OCI-LY7 (cell line): ENCODE data around the gene DEPP1. TPM values are rescaled to one million over a fixed set of nuclear protein-coding genes. Genes with fewer than 3 reads are reported as not detected.

Experiments used
- BruUV-seq: library from RNA; stranded (reverse); fragments of 400-500 nt; replicated peaks from 2 replicates; lab custom pipeline; 2021; lab: Mats Ljungman, UMichigan
- CTCF ChIA-PET: fragments of 300-600 bp; sonication (Branson Sonifier 250); formaldehyde crosslinking; loops from one replicate; lab custom pipeline; 2022; ENCODE audit warnings: antibody characterized with exemption; ENCODE audit not compliant: unreplicated experiment; lab: Charles Lee
- POLR2A ChIA-PET: fragments of 300-600 bp; sonication (Branson Sonifier 250); formaldehyde crosslinking; loops from one replicate; lab custom pipeline; 2022; ENCODE audit warnings: antibody characterized with exemption; lab: Charles Lee
- DNase-seq: peaks from one replicate; pipeline ENCODE4 v3.0.0-alpha.2; 2015; ENCODE audit warnings: low spot score
- H2AFZ ChIP-seq: fragments of 200-600 bp; sonication (generic), shearing (Covaris generic); 2 replicates; pipeline ENCODE4 v1.6.1; 2014; ENCODE audit warnings: mild to moderate bottlenecking, antibody characterized with exemption, low read length, moderate library complexity
- H3K27ac ChIP-seq: fragments of 200-600 bp; sonication (generic); 2 replicates; pipeline ENCODE4 v1.5.1; 2014; ENCODE audit warnings: mixed run types, low read depth, mild to moderate bottlenecking, moderate library complexity, low read length, inconsistent platforms; ENCODE audit not compliant: poor library complexity, severe bottlenecking
- H3K36me3 ChIP-seq: fragments of 200-600 bp; sonication (generic); 2 replicates; pipeline ENCODE4 v1.6.1; 2014; ENCODE audit warnings: mild to moderate bottlenecking, antibody characterized with exemption, low read length, moderate library complexity, mixed read lengths; ENCODE audit not compliant: insufficient read depth
- H3K4me1 ChIP-seq: fragments of 200-600 bp; sonication (generic); 2 replicates; pipeline ENCODE4 v1.5.1; 2014; ENCODE audit warnings: mild to moderate bottlenecking, low read length; ENCODE audit not compliant: insufficient read depth, poor library complexity, severe bottlenecking
- H3K4me2 ChIP-seq: fragments of 200-600 bp; sonication (generic); 2 replicates; pipeline ENCODE4 v1.6.1; 2014; ENCODE audit warnings: mild to moderate bottlenecking, low read length
- H3K4me3 ChIP-seq: fragments of 200-600 bp; sonication (generic); 2 replicates; pipeline ENCODE4 v1.5.1; 2014; ENCODE audit warnings: mild to moderate bottlenecking, low read depth, low read length; ENCODE audit not compliant: poor library complexity, severe bottlenecking
- H3K79me2 ChIP-seq: fragments of 200-600 bp; sonication (generic); 2 replicates; pipeline ENCODE4 v1.6.1; 2016; ENCODE audit warnings: low read depth, mild to moderate bottlenecking, low read length, moderate library complexity, mixed read lengths; ENCODE audit not compliant: insufficient read depth
- H3K9me2 ChIP-seq: fragments of 200-600 bp; sonication (generic); 2 replicates; pipeline ENCODE4 v1.6.1; 2016; ENCODE audit warnings: mild to moderate bottlenecking, low read length, mixed read lengths; ENCODE audit not compliant: insufficient read depth
- H3K9me3 ChIP-seq: fragments of 200-600 bp; sonication (generic); 2 replicates; pipeline ENCODE4 v1.6.1; 2014; ENCODE audit warnings: mild to moderate bottlenecking, mixed run types, low read length, mixed read lengths
- H4K20me1 ChIP-seq: fragments of 200-600 bp; sonication (generic); 2 replicates; pipeline ENCODE4 v1.6.1; 2014; ENCODE audit warnings: mild to moderate bottlenecking, antibody characterized with exemption, low read length, moderate library complexity, mixed read lengths; ENCODE audit not compliant: insufficient read depth
- EZH2phosphoT487 ChIP-seq: fragments of 200-600 bp; sonication (generic); IDR thresholded peaks from 2 replicates; pipeline ENCODE4 v1.6.1; 2018; ENCODE audit warnings: low read depth, borderline replicate concordance, mild to moderate bottlenecking, mixed run types, antibody characterized with exemption, low read length, moderate library complexity, mixed read lengths
- intact Hi-C: fragments of 100-400 bp; cut with micrococcal nuclease; formaldehyde crosslinking; loops from one replicate; pipeline ENCODE4 v1.10.0; 2022; ENCODE audit not compliant: unreplicated experiment
- total RNA-seq, 2 experiments: library from RNA; depleted of rRNA in 1 of 2; stranded (reverse); fragments of >200 nt in 1 of 2; shearing (Covaris generic) in 1 of 2; gene quantifications; 2 replicates each; pipeline ENCODE4 v1.2.3, GENCODE V29; 2014 to 2022
- TF ChIP-seq, protein P1 (sequence below): fragments of 200-600 bp; sonication (generic); conservative IDR thresholded peaks from 2 replicates; pipeline ENCODE4 v1.5.1; 2014; ENCODE audit warnings: mild to moderate bottlenecking, antibody characterized with exemption, low read length, moderate library complexity, mixed read lengths

DEPP1 gene
- total RNA-seq, 2 experiments from 2014 or later: 0.09 TPM; not detected in 1

DNA sequence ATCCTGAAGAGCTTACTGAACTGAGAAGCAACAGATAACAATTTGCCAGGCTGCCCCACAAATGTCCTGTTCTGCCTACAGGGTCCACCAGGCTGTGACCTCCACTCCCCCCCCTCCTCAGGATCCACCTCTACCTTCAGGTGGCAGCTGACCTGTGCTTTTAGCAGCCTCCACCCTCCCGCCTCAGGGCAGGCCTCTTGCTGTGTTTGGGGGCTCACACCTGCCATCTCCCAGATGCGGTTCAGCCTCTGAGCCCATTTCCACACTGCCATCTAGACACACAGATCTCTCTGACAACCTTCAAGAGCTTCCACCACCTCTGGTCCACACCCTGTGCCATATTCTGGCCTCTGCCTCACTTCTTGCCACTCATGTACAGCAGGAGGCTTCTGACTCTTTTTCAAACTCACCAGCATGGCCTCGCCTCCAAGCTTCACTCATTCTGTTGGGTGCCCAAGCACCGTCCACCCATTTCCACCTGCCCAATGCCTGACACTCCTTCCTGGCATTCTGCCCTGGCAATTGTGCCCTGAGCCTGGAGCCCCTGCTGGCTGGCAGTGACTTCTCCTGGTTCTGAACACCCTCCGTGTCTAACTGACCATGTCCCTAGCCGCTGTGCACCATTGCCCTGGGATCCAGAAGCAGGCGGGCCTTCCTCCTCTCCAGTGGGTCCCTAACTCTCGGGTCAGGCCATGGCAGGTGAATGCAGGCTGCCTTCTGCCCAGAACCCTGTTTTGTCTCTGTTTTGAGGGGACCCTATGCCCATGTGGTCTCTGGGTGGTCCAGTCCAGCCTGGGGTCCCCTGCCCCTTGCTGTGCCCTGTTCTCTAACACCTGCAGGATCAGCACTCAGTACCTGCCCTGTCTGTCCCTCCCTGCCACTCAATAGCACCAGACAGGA is 49.0 kb downstream of the DEPP1 start:
- ChIA-PET POLR2A (no interaction called here), CTCF (no interaction called here)
- no TSS peak for BruUV-seq
- Histone ChIP-seq H2AFZ (no peak overlapping the region), H3K79me2 (no peaks in the 10 kb centered on the region), H3K4me1 (no peaks in the 10 kb centered on the region), H3K27ac (no peak overlapping the region), H4K20me1 (no peaks in the 10 kb centered on the region), H3K9me2 (no peaks in the 10 kb centered on the region), H3K9me3 (no peaks in the 10 kb centered on the region), H3K4me2 (no peak overlapping the region), H3K4me3 (no peak overlapping the region), H3K36me3 (no peaks in the 10 kb centered on the region)
- DNase-seq: no peak
- intact Hi-C loops: no loop called here
- TF ChIP-seq EZH2phosphoT487: no peak

- no peaks in the 10 kb centered on the region for H4K20me1 ChIP-seq
- H3K4me2 ChIP-seq: no peak overlapping the region
- no peak for DNase-seq
- TF ChIP-seq EZH2phosphoT487: no peak
- TF ChIP-seq, protein P1, sequence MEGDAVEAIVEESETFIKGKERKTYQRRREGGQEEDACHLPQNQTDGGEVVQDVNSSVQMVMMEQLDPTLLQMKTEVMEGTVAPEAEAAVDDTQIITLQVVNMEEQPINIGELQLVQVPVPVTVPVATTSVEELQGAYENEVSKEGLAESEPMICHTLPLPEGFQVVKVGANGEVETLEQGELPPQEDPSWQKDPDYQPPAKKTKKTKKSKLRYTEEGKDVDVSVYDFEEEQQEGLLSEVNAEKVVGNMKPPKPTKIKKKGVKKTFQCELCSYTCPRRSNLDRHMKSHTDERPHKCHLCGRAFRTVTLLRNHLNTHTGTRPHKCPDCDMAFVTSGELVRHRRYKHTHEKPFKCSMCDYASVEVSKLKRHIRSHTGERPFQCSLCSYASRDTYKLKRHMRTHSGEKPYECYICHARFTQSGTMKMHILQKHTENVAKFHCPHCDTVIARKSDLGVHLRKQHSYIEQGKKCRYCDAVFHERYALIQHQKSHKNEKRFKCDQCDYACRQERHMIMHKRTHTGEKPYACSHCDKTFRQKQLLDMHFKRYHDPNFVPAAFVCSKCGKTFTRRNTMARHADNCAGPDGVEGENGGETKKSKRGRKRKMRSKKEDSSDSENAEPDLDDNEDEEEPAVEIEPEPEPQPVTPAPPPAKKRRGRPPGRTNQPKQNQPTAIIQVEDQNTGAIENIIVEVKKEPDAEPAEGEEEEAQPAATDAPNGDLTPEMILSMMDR: no peak
- no peaks in the 10 kb centered on the region for H3K9me2 ChIP-seq
- H3K9me3 ChIP-seq: no peaks in the 10 kb centered on the region
- no peak overlapping the region for H2AFZ ChIP-seq
- ChIA-PET CTCF (no interaction called here), POLR2A (no interaction called here)
- no peaks in the 10 kb centered on the region for H3K79me2 ChIP-seq
- H3K27ac ChIP-seq: no peak overlapping the region
- no peaks in the 10 kb centered on the region for H3K4me1 ChIP-seq
- intact Hi-C loops: no loop called here
- H3K36me3 ChIP-seq: no peaks in the 10 kb centered on the region
- BruUV-seq: no TSS peak
- no peak overlapping the region for H3K4me3 ChIP-seq
Observed at GRCh38 chr10:44928462-44928861, 50.1 kb downstream of the DEPP1 start.

- ChIA-PET POLR2A (no interaction called here), CTCF (no interaction called here)
- Histone ChIP-seq H2AFZ (no peak overlapping the region), H4K20me1 (no peaks in the 10 kb centered on the region), H3K27ac (no peak overlapping the region), H3K9me2 (no peaks in the 10 kb centered on the region), H3K4me2 (no peak overlapping the region), H3K4me3 (no peak overlapping the region), H3K79me2 (no peaks in the 10 kb centered on the region), H3K36me3 (no peaks in the 10 kb centered on the region), H3K9me3 (no peaks in the 10 kb centered on the region), H3K4me1 (no peaks in the 10 kb centered on the region)
- BruUV-seq: no TSS peak
- no peak for DNase-seq
- no peak for TF ChIP-seq EZH2phosphoT487
- TF ChIP-seq, protein P1: no peak
- intact Hi-C loops: no loop called here
Observed at GRCh38 chr10:44927352-44927751, 51.3 kb downstream of the DEPP1 start.
